ENCODE measurements around the gene TNN. TPM values are rescaled to one million over a fixed set of nuclear protein-coding genes. Genes with fewer than 3 reads are reported as not detected.

Gene TNN
- total RNA-seq, 1 donor from 2014 or later, result not detected

GRCh38 chr1:175150596-175151319 is 83.1 kb downstream of the TNN start:
- no peak for DNase-seq
- no peak for ATAC-seq (ENCODE audit: low read depth)
- no peaks in the 10 kb centered on the region for H3K9me3 Mint-ChIP-seq
- ChIA-PET POLR2A (interaction anchor here (0.9 to 1.3 kb wide), 2 partner anchors 166 to 168 kb away, joined by 3 read pairs; no protein-coding TSS in a partner anchor), CTCF (interaction anchor here (0.5 to 9.3 kb wide), 16 partner anchors 10 to 924 kb away, joined by 3 to 252 read pairs (median 5); partner anchors contain the start of gene TNR)
- intact Hi-C loops (cut with micrococcal nuclease), result loop anchor here (5.0 kb wide), 2 partner anchors 607 to 1227 kb away; no protein-coding TSS in a partner anchor
- no peak for TF ChIP-seq CTCF (IDR thresholded peaks at IDR 0.05)
- peaks cover 27% of the 10 kb centered on the region for H3K27me3 Mint-ChIP-seq
- H3K27ac Mint-ChIP-seq, result no peak overlapping the region
- no peaks in the 10 kb centered on the region for H3K36me3 Mint-ChIP-seq (ENCODE audit: low read depth)
- H3K4me3 Mint-ChIP-seq, result no peak overlapping the region
- H3K4me1 Mint-ChIP-seq, result peaks cover 20% of the 10 kb centered on the region

GRCh38 chr1:175152006-175152652 is 84.5 kb downstream of the TNN start:
- H3K27ac Mint-ChIP-seq, result no peak overlapping the region
- H3K4me1 Mint-ChIP-seq, result peaks cover 27% of the 10 kb centered on the region
- peak; percentile 78 for ATAC-seq (ENCODE audit: low read depth)

GRCh38 chr1:175154629-175155472 is 87.2 kb downstream of the TNN start:
- peaks cover 28% of the 10 kb centered on the region for H3K4me1 Mint-ChIP-seq
- H3K27ac Mint-ChIP-seq, result no peak overlapping the region
- H3K9me3 Mint-ChIP-seq, result no peaks in the 10 kb centered on the region
- peak; percentile 70 for TF ChIP-seq CTCF (IDR thresholded peaks at IDR 0.05)
- CTCF ChIA-PET, result interaction anchor here (0.7 to 4.1 kb wide), 42 partner anchors 9 to 919 kb away, joined by 3 to 303 read pairs (median 4); partner anchors contain the start of genes KIAA0040 and TNR
- DNase-seq (peak; percentile 55), ATAC-seq (ENCODE audit: low read depth) (peak; percentile 67)
- no peak overlapping the region for H3K4me3 Mint-ChIP-seq
- intact Hi-C loops (cut with micrococcal nuclease), result loop anchor here (1.0 to 5.0 kb wide), 5 partner anchors 38 to 1222 kb away; partner anchors contain the start of gene KIAA0040
- H3K27me3 Mint-ChIP-seq, result peaks cover 18% of the 10 kb centered on the region
- H3K36me3 Mint-ChIP-seq (ENCODE audit: low read depth), result peaks cover 24% of the 10 kb centered on the region
- POLR2A ChIA-PET, result interaction anchor here (0.6 to 2.6 kb wide), 5 partner anchors 33 to 164 kb away, joined by 3 to 17 read pairs (median 6); partner anchors contain the start of gene KIAA0040

More at GRCh38 chr1:175152006-175152652, 84.5 kb downstream of the TNN start:
- ChIA-PET CTCF (interaction anchor here (0.6 to 9.3 kb wide), 43 partner anchors 9 to 1728 kb away, joined by 3 to 252 read pairs (median 5); partner anchors contain the start of gene TNR), POLR2A (interaction anchor here (0.6 to 1.3 kb wide), 3 partner anchors 152 to 167 kb away, joined by 3 read pairs; no protein-coding TSS in a partner anchor)
- TF ChIP-seq CTCF (IDR thresholded peaks at IDR 0.05), result peak; percentile 62
- intact Hi-C loops (cut with micrococcal nuclease), result loop anchor here (1.0 to 5.0 kb wide), 7 partner anchors 186 to 1225 kb away; partner anchors contain the start of gene TNR
- Mint-ChIP-seq H3K9me3 (no peaks in the 10 kb centered on the region), H3K36me3 (ENCODE audit: low read depth) (peaks cover 2% of the 10 kb centered on the region), H3K27me3 (peaks cover 23% of the 10 kb centered on the region), H3K4me3 (no peak overlapping the region)
- peak; percentile 58 for DNase-seq

DNA sequence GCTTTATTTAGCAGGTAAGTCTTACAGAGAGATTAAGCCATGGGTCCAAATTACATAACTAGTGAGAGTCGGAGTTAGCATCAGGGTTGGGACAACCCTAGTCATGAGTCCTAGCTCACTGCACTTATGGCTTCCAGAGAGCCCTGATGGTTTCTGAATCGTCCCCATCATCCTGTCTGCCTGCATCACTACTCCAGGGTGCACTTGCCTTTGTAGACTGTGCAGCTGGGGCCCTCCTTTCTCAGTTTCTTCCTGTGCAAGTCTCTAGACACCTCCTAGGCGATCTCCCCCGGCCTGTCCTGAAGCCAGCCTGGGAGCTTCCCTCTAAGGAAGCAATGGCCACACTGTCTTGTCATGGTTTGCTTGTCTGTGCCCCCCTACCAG is 87.8 kb downstream of the TNN start:
- ChIA-PET CTCF (interaction anchor here (0.7 to 4.1 kb wide), 40 partner anchors 8 to 919 kb away, joined by 3 to 303 read pairs (median 4); partner anchors contain the start of genes KIAA0040 and TNR), POLR2A (interaction anchor here (0.6 to 2.6 kb wide), 5 partner anchors 32 to 163 kb away, joined by 3 to 17 read pairs (median 6); partner anchors contain the start of gene KIAA0040)
- TF ChIP-seq CTCF (IDR thresholded peaks at IDR 0.05), result no peak
- ATAC-seq (ENCODE audit: low read depth), result no peak
- intact Hi-C loops (cut with micrococcal nuclease), result loop anchor here (1.0 to 2.0 kb wide), 3 partner anchors 37 to 279 kb away; partner anchors contain the start of gene KIAA0040
- Mint-ChIP-seq H3K36me3 (ENCODE audit: low read depth) (peaks cover 30% of the 10 kb centered on the region), H3K27ac (peak overlapping the region; percentile 32), H3K9me3 (no peaks in the 10 kb centered on the region), H3K4me3 (no peak overlapping the region), H3K4me1 (peaks cover 28% of the 10 kb centered on the region), H3K27me3 (peaks cover 16% of the 10 kb centered on the region)
- no peak for DNase-seq

Data from activated B cell treated with CpG ODN at 0.5 μM for 24 hours (primary cell).